NCI-H82 (cell line): ENCODE data around the gene STARD3.

ENCODE experiments used
- DNase-seq: peaks from one replicate; lab custom pipeline; 2025; lab: John Stamatoyannopoulos, UW

Gene STARD3

DNA sequence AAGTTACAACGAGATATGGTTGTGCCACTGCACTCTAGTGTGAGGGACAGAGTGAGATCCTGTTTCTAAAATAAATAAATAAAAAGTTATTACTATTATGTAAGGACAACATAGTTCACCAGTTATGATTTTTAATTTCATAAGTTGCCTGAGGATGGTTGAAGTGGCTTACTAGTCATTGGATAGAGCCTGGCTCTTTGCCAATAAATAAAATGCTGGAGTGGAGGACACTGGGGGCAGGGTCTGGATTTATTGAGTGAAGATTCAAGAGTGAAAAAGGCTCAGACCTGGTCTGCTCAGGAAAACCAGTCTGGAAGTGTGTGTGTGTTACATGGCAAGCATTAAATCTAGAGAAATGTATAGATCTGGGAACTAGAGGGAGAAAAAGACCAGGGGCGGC lies 2.1 kb downstream of the STARD3 start:
- DNase-seq, result no peak

GRCh38 chr17:39639566-39640458 lies 2.9 kb downstream of the STARD3 start:
- DNase-seq, result no peak

GRCh38 chr17:39640591-39641031 lies 3.7 kb downstream of the STARD3 start:
- no peak for DNase-seq

GRCh38 chr17:39641097-39641496 lies 4.2 kb downstream of the STARD3 start:
- DNase-seq, result no peak

- DNase-seq, result no peak
These were observed 4.9 kb downstream of the STARD3 start for GRCh38 chr17:39641883-39642282.

GRCh38 chr17:39642291-39643074 lies 5.5 kb downstream of the STARD3 start:
- DNase-seq, result no peak

DNA sequence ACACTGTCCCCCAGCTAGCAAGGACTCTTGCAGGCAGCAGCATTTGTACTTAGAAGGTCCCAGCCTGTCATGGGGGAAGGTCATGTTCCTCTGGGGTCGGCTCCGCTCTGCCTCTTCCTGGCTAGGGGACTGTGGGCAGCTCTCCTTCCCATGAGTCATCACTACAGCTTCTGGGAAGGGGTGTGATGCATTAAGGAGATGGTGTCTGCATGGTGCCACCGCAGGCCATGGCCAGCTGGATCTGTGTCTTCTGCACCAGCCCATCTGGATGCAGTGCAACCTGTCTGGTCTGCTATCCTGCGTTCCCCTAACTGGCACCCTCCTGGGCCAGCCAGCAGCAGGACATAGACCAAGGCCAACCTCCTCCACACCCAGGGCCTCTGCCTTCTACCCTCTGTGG lies 6.3 kb downstream of the STARD3 start:
- DNase-seq, result no peak

DNA sequence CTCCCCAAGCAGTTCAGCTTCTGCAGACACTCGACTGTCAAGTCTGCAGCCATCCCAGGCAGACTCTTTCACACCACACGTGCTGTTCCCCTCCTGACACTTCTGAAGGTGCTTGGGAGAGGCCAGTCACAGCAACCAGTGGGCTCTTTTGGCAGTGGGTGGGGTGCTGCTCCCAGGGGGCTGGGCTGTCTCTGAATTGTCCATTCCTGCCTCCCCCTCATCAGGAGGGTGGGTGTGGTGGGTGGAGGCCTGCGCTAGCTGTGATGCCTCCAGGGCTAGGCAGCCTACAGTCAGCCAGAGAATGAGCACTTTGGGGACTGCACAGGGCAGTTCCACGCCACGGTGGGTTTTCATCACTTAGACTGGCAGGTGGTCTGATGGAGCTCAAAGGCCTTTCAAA lies 10.3 kb downstream of the STARD3 start:
- no peak for DNase-seq

DNA sequence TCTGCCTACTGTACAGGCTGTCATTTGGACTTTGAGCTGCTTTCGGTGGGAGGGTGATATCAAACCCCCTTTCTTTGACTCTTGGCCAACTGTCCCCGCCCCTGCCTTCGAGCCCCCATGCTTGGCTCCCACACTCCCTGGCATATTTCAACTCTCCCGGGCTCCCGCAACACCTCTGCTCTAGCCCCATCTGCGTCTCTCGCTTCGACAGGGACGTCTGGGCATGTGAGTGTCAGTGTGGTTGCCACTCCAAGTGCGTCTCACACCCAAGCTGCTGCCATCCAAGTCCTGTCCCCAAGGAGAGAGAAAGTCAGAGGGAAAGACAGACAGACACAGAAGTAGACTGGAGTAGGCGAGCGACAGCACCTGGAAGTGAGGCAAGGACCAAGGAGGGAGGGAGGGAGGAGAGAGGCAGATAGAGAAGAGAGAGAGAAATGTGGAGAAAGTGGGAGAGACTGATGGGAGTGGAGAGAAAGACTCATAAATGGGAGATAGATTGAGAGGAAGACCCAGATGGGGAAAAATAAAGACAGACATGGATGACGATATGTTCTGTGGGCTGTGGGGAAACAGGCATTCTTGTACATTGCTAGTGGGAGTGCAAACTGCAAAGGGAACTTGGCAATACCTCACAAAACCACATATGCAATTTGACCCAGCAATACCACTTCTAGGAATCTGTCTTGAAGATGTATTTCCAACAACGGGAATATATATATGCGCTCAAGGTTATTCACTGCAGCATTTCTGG lies 11.8 kb downstream of the STARD3 start:
- no peak for DNase-seq

DNA sequence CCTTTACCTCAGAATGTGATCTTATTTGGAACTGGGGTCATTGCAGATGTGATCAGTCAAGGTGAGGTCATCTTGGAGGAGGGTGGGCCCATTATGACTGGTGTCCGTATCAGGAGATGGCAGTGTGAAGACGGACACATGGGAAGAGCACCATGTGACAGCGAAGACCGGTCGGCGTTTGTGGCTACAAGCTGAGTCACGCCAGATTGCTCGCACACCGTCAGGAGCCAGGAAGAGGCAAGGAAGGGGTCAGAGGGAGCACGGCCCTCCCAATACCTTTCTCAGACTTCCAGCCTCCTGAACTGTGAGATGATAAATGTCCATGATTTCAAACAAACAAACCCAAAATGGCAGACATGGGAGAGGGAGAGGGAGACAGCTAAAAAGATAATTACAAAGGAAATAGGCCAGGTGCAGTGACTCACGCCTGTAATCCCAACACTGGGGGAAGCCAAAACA lies 13.2 kb downstream of the STARD3 start:
- no peak for DNase-seq

GRCh38 chr17:39651923-39652586 lies 15.1 kb downstream of the STARD3 start:
- DNase-seq, result no peak

DNA sequence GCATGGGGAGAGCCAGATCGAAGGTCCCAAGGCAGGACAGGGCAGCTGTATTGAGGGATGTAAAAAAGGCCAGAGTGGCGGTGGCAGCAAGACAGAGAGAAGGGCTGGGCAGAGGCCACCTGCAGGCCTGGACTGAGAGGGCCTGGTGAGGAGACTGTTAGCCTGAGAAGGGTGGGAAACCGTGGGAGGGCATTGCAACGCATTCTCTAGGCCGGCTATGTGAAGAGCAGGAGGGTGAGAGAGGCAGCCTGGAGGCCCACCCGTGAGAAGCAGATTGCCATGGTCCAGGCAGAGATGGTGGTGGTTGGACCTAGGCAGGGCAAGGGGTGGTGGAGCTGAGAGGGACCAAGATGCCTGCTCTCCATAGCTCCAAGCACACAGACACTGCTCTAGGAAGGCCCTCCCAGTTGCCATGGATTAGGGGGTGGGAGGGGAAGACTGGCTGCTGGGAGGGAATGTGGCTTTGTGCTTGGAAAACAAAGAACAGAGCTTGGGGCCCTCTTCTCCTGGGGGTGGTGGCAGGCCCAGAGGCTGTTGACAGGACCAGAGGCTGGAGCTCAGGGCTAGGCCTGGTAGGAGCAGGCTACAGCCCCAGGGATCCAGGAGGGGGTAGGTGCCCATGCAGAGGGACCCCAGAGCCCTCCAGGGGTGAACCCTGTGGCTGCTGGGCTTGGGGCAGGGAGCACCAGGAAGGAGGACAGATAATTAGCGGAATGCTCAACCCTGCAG lies 15.8 kb downstream of the STARD3 start:
- DNase-seq, result peak; percentile 58

DNA sequence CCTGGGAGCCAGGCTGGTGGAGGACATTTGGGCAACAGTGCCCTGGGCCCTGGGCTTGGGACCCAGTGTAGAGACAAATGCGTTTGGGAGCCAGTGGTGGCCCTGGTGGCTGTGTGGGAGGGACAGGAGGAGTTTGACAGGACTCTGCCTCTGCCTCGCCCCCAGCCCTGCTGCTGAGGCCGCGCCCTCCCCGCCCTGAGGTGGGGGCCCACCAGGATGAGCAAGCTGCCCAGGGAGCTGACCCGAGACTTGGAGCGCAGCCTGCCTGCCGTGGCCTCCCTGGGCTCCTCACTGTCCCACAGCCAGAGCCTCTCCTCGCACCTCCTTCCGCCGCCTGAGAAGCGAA lies 16.3 kb downstream of the STARD3 start:
- no peak for DNase-seq

DNA sequence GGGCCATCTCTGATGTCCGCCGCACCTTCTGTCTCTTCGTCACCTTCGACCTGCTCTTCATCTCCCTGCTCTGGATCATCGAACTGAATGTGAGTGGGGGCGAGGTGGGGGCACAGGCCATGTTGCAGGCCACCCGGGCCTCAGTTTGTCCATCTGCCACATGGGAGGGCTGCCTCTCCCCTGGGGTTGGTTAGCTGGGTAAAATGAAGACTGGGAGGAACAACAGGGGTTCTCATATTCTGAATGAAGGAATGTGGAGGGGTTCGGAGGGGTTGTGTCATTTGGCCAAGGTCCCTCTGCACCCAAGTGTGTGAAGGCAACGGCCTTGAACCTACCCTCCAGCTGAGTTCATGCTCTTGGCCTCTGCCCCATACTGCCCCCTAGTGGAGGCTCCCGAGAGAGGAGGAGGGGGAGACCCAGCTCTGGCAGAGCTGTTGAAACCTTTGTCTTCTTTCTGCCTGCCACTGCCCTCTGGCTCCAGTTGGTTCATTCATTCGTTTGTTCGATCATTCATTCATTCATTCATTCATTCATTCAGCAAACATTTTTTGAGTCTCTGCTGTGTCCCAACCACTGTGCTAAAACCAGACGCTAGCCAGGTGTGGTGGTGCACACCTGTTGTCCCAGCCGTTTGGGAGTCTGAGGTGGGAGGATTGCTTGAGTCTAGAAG lies 16.9 kb downstream of the STARD3 start:
- DNase-seq, result peak; percentile 80

DNA sequence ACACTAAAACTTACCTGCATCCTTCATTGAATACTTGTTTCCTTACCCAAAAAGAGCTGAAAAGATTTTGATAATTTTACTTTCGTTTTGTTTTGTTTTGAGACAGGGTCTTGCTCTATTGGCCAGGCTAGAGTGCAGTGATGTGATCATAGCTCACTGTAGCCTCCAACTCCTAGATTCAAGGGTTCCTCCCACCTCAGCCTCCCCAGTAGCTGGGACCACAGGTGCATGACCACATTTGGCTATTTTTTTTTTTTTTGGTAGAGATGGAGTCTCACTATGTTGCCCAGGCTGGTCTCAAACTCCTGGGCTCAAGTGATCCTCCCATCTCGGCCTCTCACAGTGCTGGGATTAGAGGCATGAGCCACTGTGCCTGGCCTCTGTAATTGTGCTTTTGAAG lies 18.2 kb downstream of the STARD3 start:
- DNase-seq, result no peak

DNA sequence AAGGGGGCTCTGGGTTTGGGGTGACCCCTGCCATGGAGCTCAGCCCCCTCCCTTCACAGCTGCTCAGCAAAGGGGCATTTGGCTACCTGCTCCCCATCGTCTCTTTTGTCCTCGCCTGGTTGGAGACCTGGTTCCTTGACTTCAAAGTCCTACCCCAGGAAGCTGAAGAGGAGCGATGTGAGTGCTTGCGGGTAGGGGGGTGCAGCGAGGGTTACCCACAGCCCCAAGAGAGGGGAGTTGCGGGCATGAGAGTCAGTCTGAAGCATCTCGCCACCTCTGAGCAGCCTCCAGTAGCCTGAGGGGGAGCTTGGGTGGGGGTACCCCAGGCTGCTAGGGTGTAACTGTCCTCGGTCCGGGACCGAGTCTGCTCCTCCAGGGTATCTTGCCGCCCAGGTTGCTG lies 21.4 kb downstream of the STARD3 start:
- no peak for DNase-seq

GRCh38 chr17:39658760-39659159 lies 21.8 kb downstream of the STARD3 start:
- no peak for DNase-seq

- DNase-seq, result no peak
These were observed 22.5 kb downstream of the STARD3 start for GRCh38 chr17:39659279-39660010.

GRCh38 chr17:39660011-39660360 lies 23.0 kb downstream of the STARD3 start:
- DNase-seq, result no peak
